GM19099 (cell line): Measurements from ENCODE around the gene ACTR8.

Experiments
- POLR2A ChIP-seq: IDR thresholded peaks from 3 replicates; pipeline ENCODE4 v1.6.1; 2011; ENCODE audit warnings: low read depth; ENCODE audit not compliant: insufficient read length; ENCODE audit errors: extremely low read depth

ACTR8 gene

DNA sequence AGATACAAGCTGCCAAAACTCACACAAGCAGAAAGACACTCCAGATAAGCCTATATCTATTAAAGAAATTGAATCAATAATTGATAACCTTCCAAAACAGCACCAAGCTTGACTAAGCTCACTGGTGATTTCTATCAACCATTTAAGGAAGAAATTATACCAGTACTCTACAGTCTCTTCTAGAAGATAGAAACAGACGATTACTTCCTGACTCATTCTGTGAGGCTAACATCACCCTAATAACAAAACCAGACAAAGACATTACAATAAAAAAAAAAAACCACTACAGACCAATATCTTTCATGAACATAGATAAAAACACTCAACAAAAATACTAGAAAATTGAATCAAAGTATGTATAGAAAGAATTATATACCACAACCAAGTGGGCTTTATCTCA lies 55.9 kb downstream of the ACTR8 start:
- TF ChIP-seq POLR2A: no peak

DNA sequence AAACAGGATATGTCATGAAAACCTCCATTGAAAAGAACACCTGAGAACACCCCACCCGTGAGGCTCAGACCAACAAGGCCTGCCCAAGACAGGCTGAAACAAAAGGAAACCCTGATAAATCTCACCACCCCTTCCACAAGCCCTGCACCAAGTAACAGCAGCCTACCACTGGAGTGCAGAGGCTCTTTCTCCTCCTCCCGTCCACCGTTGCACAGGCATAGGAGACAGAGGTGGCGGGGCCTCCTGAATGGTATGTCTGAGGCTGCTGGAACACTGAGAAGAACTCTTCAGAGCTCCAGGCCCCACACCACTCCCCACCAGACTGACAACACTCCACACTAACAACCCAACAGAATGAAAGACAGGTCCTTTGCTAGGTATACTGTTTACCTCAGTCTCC lies 57.2 kb downstream of the ACTR8 start:
- TF ChIP-seq POLR2A: no peak

DNA sequence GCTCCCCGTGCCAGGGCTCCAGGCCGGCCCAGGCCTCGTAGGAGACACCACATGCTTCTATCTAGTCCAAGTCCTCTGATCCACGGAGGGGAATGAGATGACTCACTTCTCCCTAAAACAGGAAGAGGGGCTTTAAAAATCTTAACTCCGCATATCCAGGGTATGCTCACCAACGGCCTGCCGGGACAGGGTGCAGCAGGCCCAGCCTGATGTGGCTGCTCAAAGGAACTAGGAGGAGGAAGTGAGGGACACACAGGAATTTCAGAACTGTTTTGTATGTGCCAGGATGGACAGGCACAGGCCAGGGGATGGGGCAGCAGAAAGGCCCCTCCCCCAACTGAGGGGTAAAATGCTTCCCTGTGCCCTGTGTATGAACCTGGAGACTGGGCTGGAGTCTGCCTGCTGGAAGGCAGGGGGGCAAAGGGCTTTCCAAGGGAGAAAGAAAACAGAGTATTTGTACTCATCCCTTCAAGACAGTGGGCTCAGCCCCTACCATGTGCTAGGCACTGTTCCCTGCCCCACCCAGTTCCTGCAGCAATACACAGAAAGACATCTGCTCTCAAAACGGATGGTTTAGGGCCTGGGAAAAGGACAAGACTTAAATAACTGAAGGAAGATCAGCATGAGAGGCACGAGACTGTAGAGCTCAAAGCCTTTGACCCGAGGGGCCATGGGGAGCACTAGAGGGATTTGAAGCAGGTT lies 57.8 kb downstream of the ACTR8 start:
- no peak for TF ChIP-seq POLR2A

DNA sequence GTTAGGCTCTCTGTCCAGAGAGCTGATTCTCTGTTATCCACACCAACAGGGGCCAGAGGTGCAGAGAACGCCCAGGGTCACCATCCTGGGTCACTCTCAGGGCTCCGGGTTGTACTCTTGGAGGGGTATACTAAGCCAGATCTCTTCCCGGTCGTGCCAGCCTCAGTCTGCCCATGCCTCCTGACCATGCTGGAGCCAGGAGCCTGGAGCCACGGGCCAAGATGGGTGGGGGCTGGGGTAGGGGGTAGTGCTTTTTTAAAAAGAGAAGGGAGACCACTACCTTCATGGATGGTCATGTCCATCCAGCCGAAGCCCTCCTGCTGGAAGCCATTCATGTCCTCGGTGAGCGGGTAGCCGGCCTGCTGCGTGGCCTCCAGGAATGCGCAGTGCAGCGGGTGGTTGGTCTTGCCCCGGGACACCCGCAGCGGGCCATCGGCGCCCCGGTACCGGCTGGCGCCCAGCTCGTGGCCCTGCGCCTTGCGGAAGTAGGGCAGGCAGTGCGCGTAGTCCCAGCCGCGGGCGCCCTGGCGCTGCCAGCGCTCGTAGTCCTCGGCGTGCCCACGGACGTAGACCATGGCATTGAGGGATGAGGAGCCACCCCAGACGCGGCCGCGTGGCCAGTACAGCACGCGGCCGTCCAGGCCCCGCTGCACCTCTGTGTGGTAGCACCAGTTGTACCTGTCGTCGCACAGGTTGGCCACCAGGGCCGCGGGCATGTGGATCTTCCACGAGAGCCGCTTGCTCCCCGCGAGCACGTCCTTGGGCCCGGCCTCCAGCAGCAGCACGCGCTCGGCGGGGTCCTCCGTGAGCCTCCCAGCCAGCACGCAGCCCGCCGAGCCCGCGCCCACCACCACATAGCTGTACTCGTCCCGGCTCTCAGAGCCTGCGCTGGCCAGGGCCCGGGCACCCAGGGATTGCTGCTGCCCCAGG lies 58.7 kb downstream of the ACTR8 start:
- TF ChIP-seq POLR2A: no peak

DNA sequence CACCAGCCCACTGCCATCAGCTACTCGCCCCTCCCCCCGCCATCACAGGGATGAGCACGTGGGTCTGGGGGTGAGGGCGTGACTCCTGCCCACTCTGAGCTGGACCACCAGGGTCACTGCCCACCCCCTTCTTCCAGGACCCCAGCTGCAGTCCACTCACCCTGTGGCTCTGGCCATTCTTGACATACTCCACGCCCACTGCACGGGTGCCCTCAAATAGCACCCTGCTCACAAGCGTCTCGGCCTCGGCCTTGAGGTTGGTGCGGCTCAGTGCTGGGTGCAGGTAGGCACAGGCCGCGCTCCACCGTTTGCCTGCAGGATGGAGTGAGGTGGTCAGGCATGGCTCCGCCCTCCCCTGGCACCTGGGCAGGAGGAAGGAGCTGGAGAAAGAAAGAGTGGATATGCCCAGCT lies 59.6 kb downstream of the ACTR8 start:
- TF ChIP-seq POLR2A: no peak

DNA sequence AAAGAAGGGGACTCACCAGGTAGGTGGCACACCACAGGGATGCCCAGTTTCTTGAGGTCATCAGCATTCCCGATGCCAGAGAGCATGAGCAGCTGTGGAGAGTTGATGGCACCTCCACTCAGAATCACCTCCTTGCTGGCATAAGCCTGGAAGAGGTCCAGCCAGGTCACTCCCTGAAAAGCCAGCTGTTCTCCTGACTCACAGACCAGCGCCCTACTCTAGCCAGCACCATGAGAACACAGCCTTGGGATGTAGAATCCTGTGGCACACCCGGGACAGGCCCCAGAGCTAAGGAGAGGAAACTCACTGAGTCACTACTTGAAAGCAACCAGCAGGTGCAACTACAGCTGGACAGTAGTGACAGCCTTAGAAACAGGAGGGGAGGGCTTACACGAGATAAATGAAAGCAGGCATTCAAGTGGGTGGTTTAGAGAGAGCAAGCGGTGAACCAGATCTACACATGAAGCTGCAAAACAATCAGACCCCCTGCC lies 60.3 kb downstream of the ACTR8 start:
- TF ChIP-seq POLR2A: no peak

DNA sequence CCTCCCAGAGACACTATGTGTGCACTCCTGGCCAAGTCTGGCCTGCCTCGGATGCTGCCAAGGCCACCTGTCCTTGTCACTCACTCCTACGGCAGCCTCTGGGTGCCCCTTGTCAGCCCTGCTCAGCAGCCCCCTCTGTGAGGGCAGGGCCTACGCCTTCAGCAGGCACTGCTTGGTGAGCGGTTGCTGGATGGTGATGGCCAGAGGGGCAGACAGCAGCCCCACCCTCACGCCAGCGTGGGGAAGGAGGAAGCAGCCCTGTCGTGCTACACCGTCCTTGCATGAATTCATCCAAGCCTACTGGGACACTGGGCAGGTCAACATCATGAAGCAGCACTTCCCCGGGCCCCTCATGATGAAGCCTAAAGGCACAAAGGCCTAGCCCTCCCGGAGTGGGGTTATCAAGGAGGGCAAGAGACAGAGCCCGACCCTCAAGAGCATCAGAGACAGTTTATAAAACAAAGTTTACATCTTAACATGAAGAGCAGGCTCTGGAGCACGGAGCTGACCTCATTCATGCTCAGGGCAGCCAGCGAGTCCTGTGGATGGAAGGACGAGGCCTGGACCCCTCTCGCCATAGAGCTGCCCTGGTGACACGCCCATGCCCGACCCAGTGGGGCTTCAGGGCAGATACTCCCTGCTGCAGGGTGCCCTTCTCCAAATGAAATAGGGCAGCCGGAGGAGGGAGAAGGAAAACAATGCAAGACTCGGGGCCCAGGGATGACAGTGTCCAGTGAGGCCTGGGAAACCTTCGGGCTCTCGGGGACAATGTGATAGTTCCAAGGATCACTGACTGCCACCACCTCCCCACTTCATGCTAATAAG lies 61.0 kb downstream of the ACTR8 start:
- TF ChIP-seq POLR2A: no peak

DNA sequence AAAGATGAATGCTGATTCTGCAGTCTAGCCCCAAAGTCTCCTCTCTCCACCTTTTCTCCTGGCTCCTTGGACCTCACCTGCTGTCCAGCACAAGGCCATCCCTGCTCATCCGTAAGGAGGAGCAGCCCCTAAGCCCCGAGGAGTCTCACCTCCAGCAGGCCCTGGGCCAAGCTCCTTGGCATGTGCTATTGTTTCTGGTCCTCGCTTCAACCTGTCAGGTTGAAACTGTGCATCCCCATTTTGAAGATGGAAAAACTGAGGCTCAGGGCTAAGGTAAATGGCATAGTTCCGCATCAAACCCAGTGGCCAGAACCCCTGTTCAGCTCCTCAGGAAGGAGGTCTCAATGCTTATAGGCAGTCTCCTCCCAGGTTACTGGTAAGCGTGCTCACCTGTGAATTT lies 61.9 kb downstream of the ACTR8 start:
- TF ChIP-seq POLR2A: no peak

DNA sequence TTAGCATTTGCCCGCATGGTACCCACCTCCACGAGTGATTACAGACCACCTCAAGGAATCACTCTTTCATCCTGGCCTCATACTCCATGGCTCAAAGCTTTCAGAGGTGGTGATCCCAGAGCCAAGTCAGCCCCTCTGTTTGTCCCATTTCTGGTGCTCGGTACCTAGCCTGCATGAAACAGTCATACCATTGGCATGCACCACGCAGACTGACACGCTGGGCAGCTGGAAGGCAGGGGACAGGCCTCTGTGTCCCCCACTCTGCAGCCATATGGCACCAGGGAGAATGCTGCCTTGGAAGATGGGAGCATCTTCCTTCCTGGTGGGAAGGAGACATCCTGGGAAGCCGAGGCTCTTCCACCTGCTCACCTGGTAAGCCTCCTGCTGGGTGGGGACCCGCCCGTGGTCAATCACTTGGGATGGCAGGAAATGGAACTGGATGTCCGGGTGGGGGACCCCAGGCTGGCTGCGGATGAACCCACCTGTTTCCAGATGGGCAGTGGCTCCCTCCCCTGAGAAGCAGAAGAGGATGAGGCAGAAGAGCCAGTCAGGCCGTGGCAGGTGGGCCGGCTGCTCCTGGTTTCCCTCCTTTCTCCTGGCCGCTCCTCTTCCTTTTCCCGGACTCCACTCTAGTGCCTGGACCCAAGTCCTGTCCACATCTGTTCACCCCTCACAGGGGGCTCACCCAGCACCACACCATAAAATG lies 62.6 kb downstream of the ACTR8 start:
- no peak for TF ChIP-seq POLR2A

DNA sequence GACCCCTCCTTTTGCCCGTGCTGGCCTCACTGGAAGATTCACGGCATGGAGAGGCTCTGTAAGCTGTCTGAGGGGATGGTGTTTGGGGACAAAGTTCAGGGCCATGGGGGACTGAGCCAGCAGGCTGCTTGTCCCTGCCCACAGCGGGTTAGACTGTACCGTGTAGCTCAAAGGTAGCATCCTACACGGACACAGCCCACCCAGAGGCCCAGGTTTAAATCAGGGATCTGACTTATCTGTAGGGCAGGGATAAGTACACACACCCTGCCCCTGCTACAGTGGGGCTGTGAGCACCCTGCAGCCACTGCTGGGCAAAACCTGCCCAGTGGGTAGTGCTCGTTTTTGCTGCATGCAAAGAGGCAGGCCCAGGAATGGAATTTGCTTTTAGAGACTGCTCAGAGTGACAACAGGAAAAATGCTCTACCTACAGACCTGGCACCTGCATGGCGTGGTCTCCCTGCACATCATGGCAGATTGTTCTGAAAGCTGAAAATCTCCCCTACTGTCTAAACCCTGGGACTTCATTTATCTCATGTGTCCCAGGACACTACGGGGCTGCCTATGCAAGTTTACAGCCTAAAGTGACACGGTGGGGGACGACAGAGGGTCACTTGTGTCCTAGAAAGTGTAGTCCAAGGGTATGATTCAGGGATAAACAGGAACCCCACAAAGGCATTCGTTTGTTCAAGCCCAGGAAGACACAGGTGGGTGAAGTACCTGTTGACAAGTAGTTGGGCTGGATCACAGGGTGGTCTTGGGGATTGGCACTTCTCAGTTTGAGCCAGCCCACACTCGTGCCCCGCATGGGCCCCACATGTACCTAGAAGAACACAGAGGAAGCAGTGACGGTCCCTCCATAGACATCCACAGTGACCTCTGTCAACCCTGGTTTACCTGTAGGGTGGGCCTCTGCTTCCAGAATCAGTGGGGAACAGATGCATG lies 63.5 kb downstream of the ACTR8 start:
- no peak for TF ChIP-seq POLR2A

DNA sequence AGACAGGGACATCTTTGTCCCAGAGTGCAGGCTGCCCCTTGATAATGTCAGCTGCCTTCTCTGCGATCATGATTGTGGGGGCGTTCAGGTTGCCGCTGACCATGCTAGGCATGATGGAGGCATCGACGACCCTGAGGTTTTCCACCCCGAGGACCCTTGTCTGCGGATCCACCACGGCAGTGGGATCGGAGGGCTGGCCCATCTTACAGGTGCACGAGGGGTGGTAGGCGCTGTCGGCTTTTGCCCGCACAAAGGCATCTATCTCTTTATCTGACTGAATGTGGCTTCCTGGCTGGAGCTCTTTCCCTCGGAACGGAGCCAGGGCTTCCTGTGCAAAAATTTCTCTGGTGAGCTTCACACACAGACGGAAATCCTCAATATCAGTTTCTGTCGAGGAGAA lies 64.1 kb downstream of the ACTR8 start:
- no peak for TF ChIP-seq POLR2A

DNA sequence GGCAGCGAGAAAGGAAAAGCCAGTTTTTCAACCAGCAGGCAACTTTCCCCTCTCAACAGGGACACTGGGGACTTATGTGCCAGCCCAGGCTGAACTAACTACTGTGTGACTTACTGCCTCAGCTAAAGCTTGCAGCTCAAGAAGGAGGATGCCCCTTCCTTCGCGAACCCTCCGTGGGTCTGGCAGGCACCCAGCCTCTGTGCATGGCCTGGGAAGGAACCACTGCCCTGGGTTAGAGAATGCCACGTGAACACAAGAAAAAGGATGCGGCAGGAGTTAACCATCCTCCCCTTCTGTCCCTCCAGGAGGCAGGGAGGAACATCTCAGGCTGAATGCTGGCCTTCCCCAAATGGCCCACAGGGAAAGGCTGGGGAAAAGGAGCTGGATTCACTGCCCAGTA lies 64.7 kb downstream of the ACTR8 start:
- no peak for TF ChIP-seq POLR2A
